K562 treated with DMSO at 1 percent for 4 hours (cell line): ENCODE measurements around the gene GFRA1. TPM values are rescaled to one million over a fixed set of nuclear protein-coding genes. Genes with fewer than 3 reads are reported as not detected.

Source experiments
- total RNA-seq: library from RNA; unstranded; fragments of 300-600 nt; gene quantifications from 2 replicates; pipeline ENCODE4 v1.2.3, GENCODE V29; 2022; ENCODE audit not compliant: insufficient read depth

Gene GFRA1, protein sequence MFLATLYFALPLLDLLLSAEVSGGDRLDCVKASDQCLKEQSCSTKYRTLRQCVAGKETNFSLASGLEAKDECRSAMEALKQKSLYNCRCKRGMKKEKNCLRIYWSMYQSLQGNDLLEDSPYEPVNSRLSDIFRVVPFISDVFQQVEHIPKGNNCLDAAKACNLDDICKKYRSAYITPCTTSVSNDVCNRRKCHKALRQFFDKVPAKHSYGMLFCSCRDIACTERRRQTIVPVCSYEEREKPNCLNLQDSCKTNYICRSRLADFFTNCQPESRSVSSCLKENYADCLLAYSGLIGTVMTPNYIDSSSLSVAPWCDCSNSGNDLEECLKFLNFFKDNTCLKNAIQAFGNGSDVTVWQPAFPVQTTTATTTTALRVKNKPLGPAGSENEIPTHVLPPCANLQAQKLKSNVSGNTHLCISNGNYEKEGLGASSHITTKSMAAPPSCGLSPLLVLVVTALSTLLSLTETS
- total RNA-seq: not detected in 2 replicates

DNA sequence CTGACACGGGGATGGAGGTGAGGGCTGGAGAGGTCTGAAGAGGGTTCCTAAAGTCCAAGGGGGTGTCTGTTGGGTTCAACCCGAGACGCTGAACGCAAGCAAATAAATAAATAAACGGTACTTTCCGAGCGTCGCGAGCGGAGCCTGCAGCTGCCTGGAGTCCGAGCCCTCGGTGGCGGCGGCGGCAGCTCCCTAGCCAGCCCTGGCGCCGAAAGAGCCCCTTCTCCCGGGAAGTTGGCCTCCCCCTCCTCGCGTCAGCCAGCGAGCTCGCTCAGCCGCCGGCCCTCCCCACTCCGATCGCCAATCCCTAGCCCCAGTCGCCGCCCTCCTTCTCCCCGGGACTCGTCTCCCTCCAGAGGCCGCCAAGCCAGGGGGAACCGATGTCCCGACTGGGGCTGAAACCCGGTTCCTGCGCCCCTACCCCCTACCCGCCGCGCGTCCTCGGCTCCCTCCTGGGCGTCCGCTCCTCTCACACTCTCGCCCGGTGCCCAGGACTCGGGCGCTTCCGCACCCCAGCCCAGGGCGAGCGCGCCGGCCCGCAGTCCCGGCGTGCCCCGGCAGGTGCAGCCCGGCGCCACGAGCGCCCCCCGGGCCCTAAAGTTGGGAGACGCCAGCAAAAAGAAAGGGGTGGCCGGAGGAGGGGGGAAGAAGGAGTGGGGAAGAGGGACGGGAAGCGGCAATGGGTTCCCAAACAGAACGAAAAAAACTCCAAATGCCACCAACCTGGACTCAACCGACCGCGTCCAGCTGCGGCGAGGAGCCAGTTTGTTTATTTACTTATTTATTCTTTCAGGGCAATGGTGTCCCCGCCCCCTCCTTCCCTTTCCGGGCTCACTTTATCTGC lies at the start of gene GFRA1:
Gene GFRA1 (minus strand): TSS at position 767 of the 844 bp plus-strand sequence. CDS start 1,177 bp downstream, outside the sequence.

Other genes with a start within 250 kb of the GFRA1 start
- gene CCDC172, start 51.2 kb upstream of the GFRA1 start, total RNA-seq: not detected in 2 replicates
- not detected in 2 replicates for gene PNLIPRP3, start 154.6 kb upstream of the GFRA1 start, total RNA-seq